HCT116 (cell line): Measurements from ENCODE around the gene PCED1A. TPM values are rescaled to one million over a fixed set of nuclear protein-coding genes. Genes with fewer than 3 reads are reported as not detected.

ENCODE experiments used
- ATAC-seq: fragments of 200-7000 bp; cut with Tn5 transposase; 2 replicates; pipeline ENCODE4 v1.9.1; 2020; ENCODE audit warnings: mild to moderate bottlenecking, moderate library complexity
- BruUV-seq: library from RNA; stranded (reverse); fragments of 400-500 nt; replicated peaks from 2 replicates; lab custom pipeline; 2021; lab: Mats Ljungman, UMichigan
- CTCF ChIA-PET: fragments of 300-600 bp; sonication (Branson Sonifier 250); formaldehyde crosslinking; loops from one replicate; lab custom pipeline; 2021; ENCODE audit warnings: antibody characterized with exemption; lab: Charles Lee
- POLR2A ChIA-PET: fragments of 300-600, 350-600 bp; sonication (Branson Sonifier 250); formaldehyde crosslinking; loops from one replicate; lab custom pipeline; 2021; ENCODE audit warnings: antibody characterized with exemption; lab: Charles Lee
- RAD21 ChIA-PET, 2 experiments: fragments of 300-600 bp; sonication (Branson Sonifier 250); formaldehyde crosslinking; loops; one replicate each; lab custom pipeline; 2023; ENCODE audit warnings: low total read pairs in 2 of 2; ENCODE audit not compliant: uncharacterized antibody in 2 of 2, unreplicated experiment in 2 of 2, low non-redundant PET in 1 of 2; lab: Charles Lee
- DNase-seq: peaks from one replicate; pipeline ENCODE4 v3.0.0-alpha.2; 2010; ENCODE audit warnings: low read depth, low spot score
- H2AFZ ChIP-seq: fragments of 200-600 bp; shearing (Covaris generic), sonication (generic); 2 replicates; pipeline ENCODE4 v1.6.1; 2017; ENCODE audit warnings: low read depth, mixed run types, mixed read lengths, antibody characterized with exemption, low read length; ENCODE audit not compliant: poor library complexity, severe bottlenecking
- H3K27ac ChIP-seq: 2 replicates; pipeline ENCODE4 v1.5.1; 2012; ENCODE audit warnings: low read depth, low read length
- H3K27me3 ChIP-seq: fragments of 200-600 bp; sonication (generic); 2 replicates; pipeline ENCODE4 v1.6.1; 2016; ENCODE audit warnings: mixed run types, low read length, mixed read lengths; ENCODE audit not compliant: insufficient read depth
- H3K36me3 ChIP-seq, 2 experiments: fragments of 200-500 bp in 1 of 2; fragments of 200-600 bp in 1 of 2; sonication (Bioruptor generic) in 1 of 2; sonication (generic) in 1 of 2; 2 replicates each; pipeline versions ENCODE4 v1.5.1 to v1.6.1; 2014 to 2016; ENCODE audit warnings: low read length in 2 of 2, inconsistent platforms in 1 of 2, mixed read lengths in 1 of 2, mixed run types in 1 of 2; ENCODE audit not compliant: insufficient read depth in 2 of 2, control insufficient read depth in 1 of 2
- H3K4me1 ChIP-seq, 2 experiments: fragments of 200-600 bp in 1 of 2; sonication (generic) in 1 of 2; 2 replicates each; pipeline versions ENCODE4 v1.5.1 to v1.6.1; 2012 to 2017; ENCODE audit warnings: low read length in 2 of 2, inconsistent platforms in 1 of 2, mild to moderate bottlenecking in 1 of 2, mixed read lengths in 1 of 2, mixed run types in 1 of 2, moderate library complexity in 1 of 2; ENCODE audit not compliant: insufficient read depth in 2 of 2, control insufficient read depth in 1 of 2
- H3K4me2 ChIP-seq: fragments of 200-600 bp; sonication (generic); 2 replicates; pipeline ENCODE4 v1.6.1; 2017; ENCODE audit warnings: mixed run types, low read length, mixed read lengths
- H3K4me3 ChIP-seq, 2 experiments: fragments of 200-600 bp in 1 of 2; sonication (generic) in 1 of 2; replicated peaks in 1 of 2; 2 replicates each; pipeline ENCODE4 v1.5.1; 2011 to 2016; ENCODE audit warnings: low read length in 2 of 2, control low read depth in 1 of 2, low read depth in 1 of 2, mild to moderate bottlenecking in 1 of 2, mixed read lengths in 1 of 2, mixed run types in 1 of 2
- H3K79me2 ChIP-seq: fragments of 200-600 bp; sonication (generic); 2 replicates; pipeline ENCODE4 v1.6.1; 2017; ENCODE audit warnings: mild to moderate bottlenecking, mixed run types, low read length, moderate library complexity, mixed read lengths; ENCODE audit not compliant: insufficient read depth
- H3K9ac ChIP-seq: fragments of 200-600 bp; sonication (generic); 2 replicates; pipeline ENCODE4 v1.6.1; 2016; ENCODE audit warnings: low read length, mixed read lengths
- H3K9me2 ChIP-seq: fragments of 200-600 bp; sonication (generic), shearing (Covaris generic); 2 replicates; pipeline ENCODE4 v1.6.1; 2017; ENCODE audit warnings: mixed run types, mild to moderate bottlenecking, moderate library complexity; ENCODE audit not compliant: insufficient read depth
- H3K9me3 ChIP-seq, 2 experiments: fragments of 200-500 bp in 1 of 2; fragments of 200-600 bp in 1 of 2; sonication (Bioruptor generic) in 1 of 2; sonication (generic) in 1 of 2; 2 replicates each; pipeline ENCODE4 v1.6.1; 2014 to 2017; ENCODE audit warnings: low read length in 2 of 2, mixed read lengths in 2 of 2, inconsistent platforms in 1 of 2, low read depth in 1 of 2, mild to moderate bottlenecking in 1 of 2, mixed run types in 1 of 2, moderate library complexity in 1 of 2; ENCODE audit not compliant: control insufficient read depth in 1 of 2, insufficient read depth in 1 of 2
- H4K20me1 ChIP-seq: fragments of 200-600 bp; sonication (generic), shearing (Covaris generic); 2 replicates; pipeline ENCODE4 v1.6.1; 2017; ENCODE audit warnings: mixed run types, mild to moderate bottlenecking, moderate library complexity; ENCODE audit not compliant: insufficient read depth
- CBX3 ChIP-seq: IDR thresholded peaks from 2 replicates; pipeline ENCODE4 v1.6.1; 2012; ENCODE audit warnings: low read depth
- CEBPB ChIP-seq: IDR thresholded peaks from 2 replicates; pipeline ENCODE4 v1.6.1; 2012; ENCODE audit warnings: low read depth
- EGR1 ChIP-seq: IDR thresholded peaks from 2 replicates; pipeline ENCODE4 v1.6.1; 2012; ENCODE audit warnings: low read depth
- ELF1 ChIP-seq: IDR thresholded peaks from 2 replicates; pipeline ENCODE4 v1.6.1; 2012; ENCODE audit warnings: low read depth, borderline replicate concordance
- EZH2phosphoT487 ChIP-seq: fragments of 200-600 bp; IDR thresholded peaks from 2 replicates; pipeline ENCODE4 v1.6.1; 2018; ENCODE audit warnings: antibody characterized with exemption, borderline replicate concordance
- FOSL1 ChIP-seq: IDR thresholded peaks from 2 replicates; pipeline ENCODE4 v1.6.1; 2012; ENCODE audit warnings: low read depth
- POLR2A ChIP-seq: IDR thresholded peaks from 2 replicates; pipeline ENCODE4 v1.7.0; 2011; ENCODE audit warnings: borderline replicate concordance; ENCODE audit not compliant: insufficient read depth, insufficient read length; ENCODE audit errors: extremely low read depth
- POLR2AphosphoS5 ChIP-seq: IDR thresholded peaks from 2 replicates; pipeline ENCODE4 v1.6.1; 2011; ENCODE audit warnings: mild to moderate bottlenecking, low read depth, low read length, moderate library complexity
- RAD21 ChIP-seq: IDR thresholded peaks from 2 replicates; pipeline ENCODE4 v1.6.1; 2012; ENCODE audit warnings: low read depth, mild to moderate bottlenecking
- SIN3A ChIP-seq: IDR thresholded peaks from 2 replicates; pipeline ENCODE4 v1.6.1; 2012; ENCODE audit warnings: low read depth
- SP1 ChIP-seq: IDR thresholded peaks from 2 replicates; pipeline ENCODE4 v1.6.1; 2012; ENCODE audit warnings: low read depth
- SRF ChIP-seq: IDR thresholded peaks from 2 replicates; pipeline ENCODE4 v1.6.1; 2012; ENCODE audit warnings: low read depth
- TCF7L2 ChIP-seq: IDR thresholded peaks from 2 replicates; pipeline ENCODE4 v1.7.0; 2011; ENCODE audit warnings: borderline replicate concordance, inconsistent platforms; ENCODE audit not compliant: insufficient read depth, insufficient read length; ENCODE audit errors: extremely low read depth
- YY1 ChIP-seq: IDR thresholded peaks from 2 replicates; pipeline ENCODE4 v1.6.1; 2011; ENCODE audit warnings: low read length, low read depth, moderate library complexity, mild to moderate bottlenecking; ENCODE audit not compliant: insufficient replicate concordance; ENCODE audit errors: extremely low read depth
- ZFX ChIP-seq: fragments of 450-650 bp; IDR thresholded peaks from 2 replicates; pipeline ENCODE4 v1.6.1; 2017
- ZNF274 ChIP-seq: fragments of 200-500 bp; sonication (Bioruptor generic); IDR thresholded peaks from 2 replicates; pipeline ENCODE4 v1.6.1; 2014; ENCODE audit warnings: mild to moderate bottlenecking, low read depth, low read length, inconsistent platforms
- intact Hi-C: fragments of 100-400 bp; cut with micrococcal nuclease; formaldehyde crosslinking; loops from 2 replicates; pipeline ENCODE4 v1.10.0; 2022
- total RNA-seq: library from RNA; stranded (reverse); gene quantifications from one replicate; pipeline ENCODE4 v1.2.1, GENCODE V29; 2021; ENCODE audit not compliant: unreplicated experiment
- TF ChIP-seq, protein P1 (sequence below): IDR thresholded peaks from 2 replicates; pipeline ENCODE4 v1.6.1; 2012; ENCODE audit warnings: low read depth
- TF ChIP-seq, protein P2 (sequence below), 3 experiments: fragments of 200-600 bp in 1 of 3; sonication (generic) in 1 of 3; IDR thresholded peaks in 2 of 3; conservative IDR thresholded peaks in 1 of 3; 2 replicates each; pipeline ENCODE4 v1.5.1; 2012 to 2017; ENCODE audit warnings: low read depth in 2 of 3, low read length in 2 of 3, antibody characterized with exemption in 1 of 3, borderline replicate concordance in 1 of 3, control low read depth in 1 of 3, mild to moderate bottlenecking in 1 of 3, mixed read lengths in 1 of 3, mixed run types in 1 of 3, moderate library complexity in 1 of 3; ENCODE audit not compliant: insufficient read depth in 1 of 3
- TF ChIP-seq, protein P3 (sequence below): IDR thresholded peaks from 2 replicates; pipeline ENCODE4 v1.6.1; 2011; ENCODE audit warnings: mild to moderate bottlenecking, low read length, moderate library complexity; ENCODE audit not compliant: insufficient replicate concordance; ENCODE audit errors: extremely low read depth
- TF ChIP-seq, protein P4 (sequence below): IDR thresholded peaks from 2 replicates; pipeline ENCODE4 v1.6.1; 2012

The PCED1A gene
- total RNA-seq, 1 experiment from 2014 or later: 31.8 TPM

DNA sequence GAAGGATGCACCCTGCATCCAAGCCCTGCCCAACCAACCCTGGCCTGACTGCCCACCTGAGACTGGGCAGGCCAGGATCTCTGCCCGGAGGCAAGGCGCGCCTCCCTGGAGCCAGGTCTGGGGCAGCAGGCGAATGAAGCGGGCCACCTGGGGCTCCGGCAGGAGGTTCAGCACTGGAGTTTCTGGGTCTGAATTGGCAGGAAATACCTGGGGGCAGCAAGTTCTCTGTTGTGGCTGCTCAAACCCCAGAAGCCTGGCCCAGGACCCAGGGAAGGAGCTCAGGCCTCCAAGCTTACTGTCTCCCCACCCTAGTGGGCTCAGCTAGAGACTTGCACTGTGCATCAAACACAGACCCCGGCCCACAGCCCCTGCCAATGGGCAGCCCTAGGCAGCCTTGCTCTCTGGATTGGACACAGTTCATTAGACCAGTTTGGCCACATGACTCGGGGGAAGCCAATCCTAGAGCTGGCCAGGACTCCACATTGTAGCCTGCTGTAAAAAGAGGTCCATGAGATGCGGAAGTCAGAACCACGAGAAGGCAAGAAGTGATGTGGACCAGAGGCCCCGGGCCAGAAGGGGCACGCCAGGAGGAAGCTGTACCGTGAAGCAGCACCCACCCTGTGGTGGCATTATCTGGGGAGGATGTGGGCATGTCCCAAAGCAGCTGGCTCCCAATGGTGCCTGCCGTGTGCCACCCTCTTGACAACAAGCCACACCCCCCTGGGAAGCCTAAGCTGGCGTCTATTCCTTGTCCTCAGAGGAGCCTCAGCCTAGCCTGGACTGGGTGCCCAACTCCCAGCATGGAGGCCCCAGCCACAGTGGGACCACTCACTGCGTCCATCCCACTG, 43.1 kb downstream of the PCED1A start:
- Histone ChIP-seq H3K9ac (no peak overlapping the region), H3K79me2 (no peaks in the 10 kb centered on the region), H3K4me2 (no peak overlapping the region), H4K20me1 (no peaks in the 10 kb centered on the region), H3K36me3 (no peaks in the 10 kb centered on the region), H3K9me2 (no peaks in the 10 kb centered on the region), H3K4me1 (peaks cover 8 to 13% of the 10 kb centered on the region in 2 experiments; a peak in 3 of 4 replicates), H2AFZ (no peak overlapping the region), H3K9me3 (no peaks in the 10 kb centered on the region), H3K27ac (no peak overlapping the region), H3K27me3 (peaks cover 8% of the 10 kb centered on the region; the same call in 1 of the 2 replicates), H3K4me3 (no peak overlapping the region)
- no peak for TF ChIP-seq SP1
- no peak for TF ChIP-seq RAD21
- TF ChIP-seq, protein P1, sequence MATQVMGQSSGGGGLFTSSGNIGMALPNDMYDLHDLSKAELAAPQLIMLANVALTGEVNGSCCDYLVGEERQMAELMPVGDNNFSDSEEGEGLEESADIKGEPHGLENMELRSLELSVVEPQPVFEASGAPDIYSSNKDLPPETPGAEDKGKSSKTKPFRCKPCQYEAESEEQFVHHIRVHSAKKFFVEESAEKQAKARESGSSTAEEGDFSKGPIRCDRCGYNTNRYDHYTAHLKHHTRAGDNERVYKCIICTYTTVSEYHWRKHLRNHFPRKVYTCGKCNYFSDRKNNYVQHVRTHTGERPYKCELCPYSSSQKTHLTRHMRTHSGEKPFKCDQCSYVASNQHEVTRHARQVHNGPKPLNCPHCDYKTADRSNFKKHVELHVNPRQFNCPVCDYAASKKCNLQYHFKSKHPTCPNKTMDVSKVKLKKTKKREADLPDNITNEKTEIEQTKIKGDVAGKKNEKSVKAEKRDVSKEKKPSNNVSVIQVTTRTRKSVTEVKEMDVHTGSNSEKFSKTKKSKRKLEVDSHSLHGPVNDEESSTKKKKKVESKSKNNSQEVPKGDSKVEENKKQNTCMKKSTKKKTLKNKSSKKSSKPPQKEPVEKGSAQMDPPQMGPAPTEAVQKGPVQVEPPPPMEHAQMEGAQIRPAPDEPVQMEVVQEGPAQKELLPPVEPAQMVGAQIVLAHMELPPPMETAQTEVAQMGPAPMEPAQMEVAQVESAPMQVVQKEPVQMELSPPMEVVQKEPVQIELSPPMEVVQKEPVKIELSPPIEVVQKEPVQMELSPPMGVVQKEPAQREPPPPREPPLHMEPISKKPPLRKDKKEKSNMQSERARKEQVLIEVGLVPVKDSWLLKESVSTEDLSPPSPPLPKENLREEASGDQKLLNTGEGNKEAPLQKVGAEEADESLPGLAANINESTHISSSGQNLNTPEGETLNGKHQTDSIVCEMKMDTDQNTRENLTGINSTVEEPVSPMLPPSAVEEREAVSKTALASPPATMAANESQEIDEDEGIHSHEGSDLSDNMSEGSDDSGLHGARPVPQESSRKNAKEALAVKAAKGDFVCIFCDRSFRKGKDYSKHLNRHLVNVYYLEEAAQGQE: no peak
- TF ChIP-seq ELF1: no peak
- TF ChIP-seq FOSL1: no peak
- no peak for TF ChIP-seq ZNF274
- no peak for TF ChIP-seq SRF
- no peak for TF ChIP-seq SIN3A
- TF ChIP-seq, protein P2, sequence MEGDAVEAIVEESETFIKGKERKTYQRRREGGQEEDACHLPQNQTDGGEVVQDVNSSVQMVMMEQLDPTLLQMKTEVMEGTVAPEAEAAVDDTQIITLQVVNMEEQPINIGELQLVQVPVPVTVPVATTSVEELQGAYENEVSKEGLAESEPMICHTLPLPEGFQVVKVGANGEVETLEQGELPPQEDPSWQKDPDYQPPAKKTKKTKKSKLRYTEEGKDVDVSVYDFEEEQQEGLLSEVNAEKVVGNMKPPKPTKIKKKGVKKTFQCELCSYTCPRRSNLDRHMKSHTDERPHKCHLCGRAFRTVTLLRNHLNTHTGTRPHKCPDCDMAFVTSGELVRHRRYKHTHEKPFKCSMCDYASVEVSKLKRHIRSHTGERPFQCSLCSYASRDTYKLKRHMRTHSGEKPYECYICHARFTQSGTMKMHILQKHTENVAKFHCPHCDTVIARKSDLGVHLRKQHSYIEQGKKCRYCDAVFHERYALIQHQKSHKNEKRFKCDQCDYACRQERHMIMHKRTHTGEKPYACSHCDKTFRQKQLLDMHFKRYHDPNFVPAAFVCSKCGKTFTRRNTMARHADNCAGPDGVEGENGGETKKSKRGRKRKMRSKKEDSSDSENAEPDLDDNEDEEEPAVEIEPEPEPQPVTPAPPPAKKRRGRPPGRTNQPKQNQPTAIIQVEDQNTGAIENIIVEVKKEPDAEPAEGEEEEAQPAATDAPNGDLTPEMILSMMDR (IDR thresholded peaks at IDR 0.05 in 2 of 3, conservative IDR thresholded peaks at IDR 0.05 in 1 of 3; ENCODE audit: borderline replicate concordance in 1 of 3, insufficient read depth in 1 of 3, low read depth in 2 of 3, low read length in 2 of 3): no peak
- TF ChIP-seq, protein P3, sequence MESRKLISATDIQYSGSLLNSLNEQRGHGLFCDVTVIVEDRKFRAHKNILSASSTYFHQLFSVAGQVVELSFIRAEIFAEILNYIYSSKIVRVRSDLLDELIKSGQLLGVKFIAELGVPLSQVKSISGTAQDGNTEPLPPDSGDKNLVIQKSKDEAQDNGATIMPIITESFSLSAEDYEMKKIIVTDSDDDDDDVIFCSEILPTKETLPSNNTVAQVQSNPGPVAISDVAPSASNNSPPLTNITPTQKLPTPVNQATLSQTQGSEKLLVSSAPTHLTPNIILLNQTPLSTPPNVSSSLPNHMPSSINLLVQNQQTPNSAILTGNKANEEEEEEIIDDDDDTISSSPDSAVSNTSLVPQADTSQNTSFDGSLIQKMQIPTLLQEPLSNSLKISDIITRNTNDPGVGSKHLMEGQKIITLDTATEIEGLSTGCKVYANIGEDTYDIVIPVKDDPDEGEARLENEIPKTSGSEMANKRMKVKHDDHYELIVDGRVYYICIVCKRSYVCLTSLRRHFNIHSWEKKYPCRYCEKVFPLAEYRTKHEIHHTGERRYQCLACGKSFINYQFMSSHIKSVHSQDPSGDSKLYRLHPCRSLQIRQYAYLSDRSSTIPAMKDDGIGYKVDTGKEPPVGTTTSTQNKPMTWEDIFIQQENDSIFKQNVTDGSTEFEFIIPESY: no peak
- TF ChIP-seq EGR1: no peak
- TF ChIP-seq POLR2A: no peak
- TF ChIP-seq YY1: no peak
- no peak for TF ChIP-seq TCF7L2
- no peak for TF ChIP-seq POLR2AphosphoS5
- TF ChIP-seq CBX3: no peak
- TF ChIP-seq, protein P4, sequence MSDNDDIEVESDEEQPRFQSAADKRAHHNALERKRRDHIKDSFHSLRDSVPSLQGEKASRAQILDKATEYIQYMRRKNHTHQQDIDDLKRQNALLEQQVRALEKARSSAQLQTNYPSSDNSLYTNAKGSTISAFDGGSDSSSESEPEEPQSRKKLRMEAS: no peak
- no peak for TF ChIP-seq CEBPB
- no peak for TF ChIP-seq EZH2phosphoT487
- no peak for TF ChIP-seq ZFX
- ATAC-seq (no peak), DNase-seq (no peak)
- POLR2A ChIA-PET: no interaction called here
- CTCF ChIA-PET: no interaction called here
- no TSS peak for BruUV-seq
- RAD21 ChIA-PET: no interaction called here
- intact Hi-C loops: no loop called here
